Kidney epithelial cell (primary cell): Measurements from ENCODE around the gene WDR62. TPM values are rescaled to one million over a fixed set of nuclear protein-coding genes. Genes with fewer than 3 reads are reported as not detected.

Experiments used
- DNase-seq: peaks from one replicate; pipeline ENCODE4 v3.0.0-alpha.2; 2010; ENCODE audit warnings: low read depth
- H3K27me3 ChIP-seq: 2 replicates; pipeline ENCODE4 v1.6.0; 2011; ENCODE audit warnings: low read length; ENCODE audit not compliant: control insufficient read depth, insufficient read depth
- H3K36me3 ChIP-seq: 2 replicates; pipeline ENCODE4 v1.5.1; 2011; ENCODE audit warnings: low read length; ENCODE audit not compliant: control insufficient read depth, insufficient read depth
- H3K4me3 ChIP-seq: 2 replicates; pipeline ENCODE4 v1.5.1; 2011; ENCODE audit warnings: low read depth, mild to moderate bottlenecking, control low read depth, low read length
- CTCF ChIP-seq: IDR thresholded peaks from 2 replicates; pipeline ENCODE4 v1.5.1; 2011; ENCODE audit warnings: mild to moderate bottlenecking, moderate library complexity, low read length, control low read depth, inconsistent platforms; ENCODE audit not compliant: insufficient read depth, poor library complexity, severe bottlenecking
- total RNA-seq: library from RNA; depleted of rRNA; stranded (reverse); fragments of >200 nt; gene quantifications from 2 replicates; pipeline ENCODE4 v1.2.3, GENCODE V29; 2015

The WDR62 gene
- total RNA-seq, 1 donor from 2014 or later: 1.8 TPM

GRCh38 chr19:36142496-36142895, 87.8 kb downstream of the WDR62 start:
- no peak for DNase-seq
- peaks cover 11% of the 10 kb centered on the region for H3K36me3 ChIP-seq
- no peak for TF ChIP-seq CTCF
- H3K27me3 ChIP-seq: no peaks in the 10 kb centered on the region
- no peak overlapping the region for H3K4me3 ChIP-seq

GRCh38 chr19:36144624-36145023, 89.9 kb downstream of the WDR62 start:
- Histone ChIP-seq H3K36me3 (peaks cover 11% of the 10 kb centered on the region), H3K27me3 (no peaks in the 10 kb centered on the region), H3K4me3 (no peak overlapping the region)
- TF ChIP-seq CTCF: no peak
- DNase-seq: no peak

- no peak for DNase-seq
- Histone ChIP-seq H3K27me3 (no peaks in the 10 kb centered on the region), H3K4me3 (no peak overlapping the region), H3K36me3 (peaks cover 9% of the 10 kb centered on the region)
- no peak for TF ChIP-seq CTCF
Measured at GRCh38 chr19:36149673-36150406, 95.1 kb downstream of the WDR62 start.

GRCh38 chr19:36150586-36150985, 95.9 kb downstream of the WDR62 start:
- DNase-seq: no peak
- TF ChIP-seq CTCF: no peak

GRCh38 chr19:36151144-36152018, 96.7 kb downstream of the WDR62 start:
- H3K27me3 ChIP-seq: no peaks in the 10 kb centered on the region
- peaks cover 3% of the 10 kb centered on the region for H3K36me3 ChIP-seq
- DNase-seq: no peak
- no peak for TF ChIP-seq CTCF
- H3K4me3 ChIP-seq: no peak overlapping the region

More at GRCh38 chr19:36150586-36150985, 95.9 kb downstream of the WDR62 start:
- Histone ChIP-seq H3K27me3 (no peaks in the 10 kb centered on the region), H3K4me3 (no peak overlapping the region), H3K36me3 (peaks cover 9% of the 10 kb centered on the region)

GRCh38 chr19:36152019-36152351, 97.3 kb downstream of the WDR62 start:
- TF ChIP-seq CTCF: no peak
- no peak for DNase-seq
- Histone ChIP-seq H3K27me3 (no peaks in the 10 kb centered on the region), H3K4me3 (no peak overlapping the region), H3K36me3 (peaks cover 1% of the 10 kb centered on the region)
